ENCODE measurements around the gene SLITRK5. TPM values are rescaled to one million over a fixed set of nuclear protein-coding genes. Genes with fewer than 3 reads are reported as not detected.

The SLITRK5 gene, protein sequence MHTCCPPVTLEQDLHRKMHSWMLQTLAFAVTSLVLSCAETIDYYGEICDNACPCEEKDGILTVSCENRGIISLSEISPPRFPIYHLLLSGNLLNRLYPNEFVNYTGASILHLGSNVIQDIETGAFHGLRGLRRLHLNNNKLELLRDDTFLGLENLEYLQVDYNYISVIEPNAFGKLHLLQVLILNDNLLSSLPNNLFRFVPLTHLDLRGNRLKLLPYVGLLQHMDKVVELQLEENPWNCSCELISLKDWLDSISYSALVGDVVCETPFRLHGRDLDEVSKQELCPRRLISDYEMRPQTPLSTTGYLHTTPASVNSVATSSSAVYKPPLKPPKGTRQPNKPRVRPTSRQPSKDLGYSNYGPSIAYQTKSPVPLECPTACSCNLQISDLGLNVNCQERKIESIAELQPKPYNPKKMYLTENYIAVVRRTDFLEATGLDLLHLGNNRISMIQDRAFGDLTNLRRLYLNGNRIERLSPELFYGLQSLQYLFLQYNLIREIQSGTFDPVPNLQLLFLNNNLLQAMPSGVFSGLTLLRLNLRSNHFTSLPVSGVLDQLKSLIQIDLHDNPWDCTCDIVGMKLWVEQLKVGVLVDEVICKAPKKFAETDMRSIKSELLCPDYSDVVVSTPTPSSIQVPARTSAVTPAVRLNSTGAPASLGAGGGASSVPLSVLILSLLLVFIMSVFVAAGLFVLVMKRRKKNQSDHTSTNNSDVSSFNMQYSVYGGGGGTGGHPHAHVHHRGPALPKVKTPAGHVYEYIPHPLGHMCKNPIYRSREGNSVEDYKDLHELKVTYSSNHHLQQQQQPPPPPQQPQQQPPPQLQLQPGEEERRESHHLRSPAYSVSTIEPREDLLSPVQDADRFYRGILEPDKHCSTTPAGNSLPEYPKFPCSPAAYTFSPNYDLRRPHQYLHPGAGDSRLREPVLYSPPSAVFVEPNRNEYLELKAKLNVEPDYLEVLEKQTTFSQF
- total RNA-seq (ENCODE audit: low replicate concordance): under 0.01 and 0.09 TPM in 2 replicates

DNA sequence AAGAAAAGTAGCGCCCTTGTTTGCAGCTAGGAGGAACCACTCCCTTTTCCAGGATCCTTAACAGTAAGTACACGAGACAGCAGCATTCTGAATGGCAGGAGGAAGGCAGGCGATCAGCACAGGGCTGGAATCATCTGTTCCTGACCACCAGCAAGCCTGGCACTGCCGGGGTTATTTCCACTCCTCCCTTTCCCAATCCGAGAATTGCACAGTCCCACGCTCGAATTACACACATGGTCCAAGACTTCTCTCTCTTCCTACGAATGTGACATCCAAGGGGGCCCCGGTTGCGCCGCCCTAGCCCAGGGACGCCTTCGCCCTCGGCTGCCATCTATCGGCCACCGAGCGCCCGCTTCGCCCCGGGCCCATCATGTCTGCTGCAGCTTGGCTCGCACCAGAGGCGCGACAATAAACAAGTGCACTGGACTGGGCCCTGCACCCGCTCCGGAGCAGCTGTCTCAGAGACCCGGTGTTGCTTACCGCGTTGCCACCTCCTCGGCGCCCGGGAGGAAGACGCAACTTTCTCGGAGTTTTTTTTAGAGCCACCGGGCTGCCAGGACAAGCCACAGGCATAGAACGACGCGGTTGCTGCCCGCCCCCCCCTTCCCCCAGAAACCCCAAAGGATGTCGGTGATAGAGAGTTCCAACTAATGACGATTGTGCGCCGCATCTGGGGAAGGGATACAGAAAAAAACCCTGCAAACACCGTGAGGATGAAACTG is at the start of gene SLITRK5:
TSS of gene SLITRK5 (plus strand) at position 341 of the 722 bp plus-strand sequence. CDS start 4,018 bp downstream, outside the sequence.
- H3K4me3 ChIP-seq (ENCODE audit: low read depth, low read length): peak within 1 kb of the TSS; percentile 41

DNA sequence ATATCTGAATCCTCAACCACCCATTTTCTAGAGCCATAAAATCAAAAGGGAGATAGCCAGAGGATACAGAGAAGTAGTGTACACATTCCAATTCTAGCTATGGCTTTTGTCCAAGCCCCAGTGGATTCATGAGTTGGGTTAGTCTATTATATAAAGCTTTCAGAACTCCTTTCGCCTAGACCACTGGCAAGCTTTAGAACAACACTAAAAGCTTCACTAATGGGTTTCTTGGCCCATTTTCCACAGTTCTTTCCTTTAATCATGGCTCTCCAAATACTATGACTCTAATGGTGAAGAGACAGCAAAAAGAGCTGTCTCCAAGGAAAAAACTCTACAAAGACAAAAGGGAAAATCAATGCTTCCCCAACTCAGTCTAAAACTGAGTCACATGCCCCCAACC is 48.2 kb upstream of the SLITRK5 start:
- no peak overlapping the region for H3K4me3 ChIP-seq (ENCODE audit: low read depth, low read length)
- TF ChIP-seq, protein P1, sequence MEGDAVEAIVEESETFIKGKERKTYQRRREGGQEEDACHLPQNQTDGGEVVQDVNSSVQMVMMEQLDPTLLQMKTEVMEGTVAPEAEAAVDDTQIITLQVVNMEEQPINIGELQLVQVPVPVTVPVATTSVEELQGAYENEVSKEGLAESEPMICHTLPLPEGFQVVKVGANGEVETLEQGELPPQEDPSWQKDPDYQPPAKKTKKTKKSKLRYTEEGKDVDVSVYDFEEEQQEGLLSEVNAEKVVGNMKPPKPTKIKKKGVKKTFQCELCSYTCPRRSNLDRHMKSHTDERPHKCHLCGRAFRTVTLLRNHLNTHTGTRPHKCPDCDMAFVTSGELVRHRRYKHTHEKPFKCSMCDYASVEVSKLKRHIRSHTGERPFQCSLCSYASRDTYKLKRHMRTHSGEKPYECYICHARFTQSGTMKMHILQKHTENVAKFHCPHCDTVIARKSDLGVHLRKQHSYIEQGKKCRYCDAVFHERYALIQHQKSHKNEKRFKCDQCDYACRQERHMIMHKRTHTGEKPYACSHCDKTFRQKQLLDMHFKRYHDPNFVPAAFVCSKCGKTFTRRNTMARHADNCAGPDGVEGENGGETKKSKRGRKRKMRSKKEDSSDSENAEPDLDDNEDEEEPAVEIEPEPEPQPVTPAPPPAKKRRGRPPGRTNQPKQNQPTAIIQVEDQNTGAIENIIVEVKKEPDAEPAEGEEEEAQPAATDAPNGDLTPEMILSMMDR (IDR thresholded peaks at IDR 0.05; ENCODE audit: insufficient read depth, low read length): no peak
- no peak for DNase-seq (ENCODE audit: low read depth)

More for the DNA sequence above, at the start of gene SLITRK5:
- TF ChIP-seq, protein P1 (IDR thresholded peaks at IDR 0.05; ENCODE audit: insufficient read depth, low read length): peak; percentile 66
- peak; percentile 5 for DNase-seq (ENCODE audit: low read depth)

DNA sequence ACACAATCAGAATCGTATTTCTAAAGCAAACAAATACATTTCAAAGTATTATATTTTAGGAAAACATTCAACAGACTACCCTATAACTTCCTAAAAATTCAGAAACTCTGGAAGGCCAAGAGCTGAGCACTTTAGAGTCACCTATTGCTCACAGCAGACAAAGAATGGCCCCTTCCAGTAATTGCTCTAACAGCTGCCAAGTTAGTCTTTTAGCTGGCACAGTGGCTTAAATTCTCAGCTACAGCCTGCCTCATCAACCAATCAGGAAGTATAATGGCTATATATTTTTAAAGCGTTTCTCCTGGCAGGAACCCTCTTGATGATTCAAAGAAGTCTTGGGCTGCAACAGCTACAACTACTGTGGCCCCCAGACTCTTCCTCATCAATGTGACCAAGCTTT is 14.9 kb upstream of the SLITRK5 start:
- TF ChIP-seq, protein P1 (IDR thresholded peaks at IDR 0.05; ENCODE audit: insufficient read depth, low read length): no peak
- H3K4me3 ChIP-seq (ENCODE audit: low read depth, low read length): no peak overlapping the region
- DNase-seq (ENCODE audit: low read depth): no peak

DNA sequence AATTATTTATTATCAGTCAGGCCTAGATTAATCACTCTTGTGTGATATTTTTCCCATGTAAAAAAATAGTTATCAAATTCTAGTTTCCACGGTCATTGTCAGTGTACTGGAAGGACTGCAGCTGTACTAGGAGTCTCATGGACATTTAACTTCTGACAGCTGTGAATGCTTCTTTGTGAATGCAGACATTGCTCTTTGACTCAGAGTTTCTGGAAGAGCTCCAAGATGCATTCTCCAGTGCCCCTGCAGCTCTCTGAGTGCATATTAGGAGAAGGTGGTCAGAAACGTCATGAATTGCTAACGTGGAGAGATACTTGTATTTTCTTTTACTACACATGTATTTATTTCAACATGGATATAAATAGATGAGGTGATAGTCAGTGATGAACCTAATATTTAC is 9.7 kb upstream of the SLITRK5 start:
- H3K4me3 ChIP-seq (ENCODE audit: low read depth, low read length): no peak overlapping the region
- TF ChIP-seq, protein P1 (IDR thresholded peaks at IDR 0.05; ENCODE audit: insufficient read depth, low read length): no peak
- DNase-seq (ENCODE audit: low read depth): no peak

DNA sequence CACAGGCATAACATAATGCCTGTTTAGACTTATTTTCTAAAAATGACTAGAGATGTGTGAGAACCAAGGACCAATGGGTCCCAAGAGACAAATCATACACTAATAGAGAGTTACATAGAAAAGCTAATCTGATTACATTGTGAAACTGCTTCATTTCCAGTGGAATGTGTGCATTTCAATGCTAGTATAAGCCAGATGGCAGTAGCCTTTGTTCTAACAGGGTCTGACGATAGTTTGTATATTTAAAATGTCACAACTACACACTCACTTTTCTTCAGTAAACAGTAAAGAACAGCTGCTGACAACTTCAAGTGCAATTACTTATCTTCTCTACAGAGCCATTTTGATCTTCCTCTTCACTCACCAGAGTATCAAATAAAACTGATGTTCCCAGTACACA is 4.3 kb upstream of the SLITRK5 start:
- DNase-seq (ENCODE audit: low read depth): no peak
- no peak overlapping the region for H3K4me3 ChIP-seq (ENCODE audit: low read depth, low read length)

More for the DNA sequence above, 4.3 kb upstream of the SLITRK5 start:
- TF ChIP-seq, protein P1 (IDR thresholded peaks at IDR 0.05; ENCODE audit: insufficient read depth, low read length): no peak
